SU-DHL-6 (cell line): ENCODE measurements around the gene PDE3A.

ENCODE experiments used
- EZH2phosphoT487 ChIP-seq: fragments of 200-600 bp; sonication (generic), shearing (Covaris generic); conservative IDR thresholded peaks from 2 replicates; pipeline ENCODE4 v1.6.1; 2018; ENCODE audit warnings: mild to moderate bottlenecking, antibody characterized with exemption, low read length, moderate library complexity, mixed read lengths
- TF ChIP-seq, protein P1 (sequence below): fragments of 200-600 bp; sonication (generic); IDR thresholded peaks from one replicate; pipeline ENCODE4 v1.5.1; 2017; ENCODE audit warnings: antibody characterized with exemption, mild to moderate bottlenecking, low read length, moderate library complexity; ENCODE audit not compliant: insufficient read depth, poor library complexity, severe bottlenecking

DNA sequence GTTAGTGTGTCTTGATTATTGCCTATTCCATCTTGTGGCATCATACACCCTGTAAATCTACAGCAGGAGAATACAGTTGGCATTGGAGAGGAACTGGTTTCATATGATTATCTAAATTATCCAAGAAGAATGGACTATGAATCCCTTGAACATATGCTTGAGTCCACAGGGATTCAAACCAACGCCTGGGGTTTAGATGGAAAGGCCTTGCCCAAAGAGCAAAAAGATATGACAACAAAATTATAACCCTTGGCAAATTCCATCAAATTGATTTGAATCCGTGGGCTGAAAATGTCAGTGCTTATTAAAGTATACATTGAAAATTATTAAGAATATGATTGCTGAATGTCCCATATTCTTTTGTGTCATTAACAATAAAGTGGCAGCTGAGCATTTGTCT, 108.2 kb downstream of the PDE3A start:
- TF ChIP-seq, protein P1, sequence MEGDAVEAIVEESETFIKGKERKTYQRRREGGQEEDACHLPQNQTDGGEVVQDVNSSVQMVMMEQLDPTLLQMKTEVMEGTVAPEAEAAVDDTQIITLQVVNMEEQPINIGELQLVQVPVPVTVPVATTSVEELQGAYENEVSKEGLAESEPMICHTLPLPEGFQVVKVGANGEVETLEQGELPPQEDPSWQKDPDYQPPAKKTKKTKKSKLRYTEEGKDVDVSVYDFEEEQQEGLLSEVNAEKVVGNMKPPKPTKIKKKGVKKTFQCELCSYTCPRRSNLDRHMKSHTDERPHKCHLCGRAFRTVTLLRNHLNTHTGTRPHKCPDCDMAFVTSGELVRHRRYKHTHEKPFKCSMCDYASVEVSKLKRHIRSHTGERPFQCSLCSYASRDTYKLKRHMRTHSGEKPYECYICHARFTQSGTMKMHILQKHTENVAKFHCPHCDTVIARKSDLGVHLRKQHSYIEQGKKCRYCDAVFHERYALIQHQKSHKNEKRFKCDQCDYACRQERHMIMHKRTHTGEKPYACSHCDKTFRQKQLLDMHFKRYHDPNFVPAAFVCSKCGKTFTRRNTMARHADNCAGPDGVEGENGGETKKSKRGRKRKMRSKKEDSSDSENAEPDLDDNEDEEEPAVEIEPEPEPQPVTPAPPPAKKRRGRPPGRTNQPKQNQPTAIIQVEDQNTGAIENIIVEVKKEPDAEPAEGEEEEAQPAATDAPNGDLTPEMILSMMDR: no peak
- no peak for TF ChIP-seq EZH2phosphoT487
